ENCODE data around the gene FNDC3A.
"Not testable (repeated sequence)": the region's sequence is repeated elsewhere in the genome, so short reads cannot be mapped to it uniquely, and the experiment has no call there.

Gene FNDC3A

GRCh38 chr13:49097374-49097773 is 121.7 kb downstream of the FNDC3A start:
- no peak for DNase-seq

DNA sequence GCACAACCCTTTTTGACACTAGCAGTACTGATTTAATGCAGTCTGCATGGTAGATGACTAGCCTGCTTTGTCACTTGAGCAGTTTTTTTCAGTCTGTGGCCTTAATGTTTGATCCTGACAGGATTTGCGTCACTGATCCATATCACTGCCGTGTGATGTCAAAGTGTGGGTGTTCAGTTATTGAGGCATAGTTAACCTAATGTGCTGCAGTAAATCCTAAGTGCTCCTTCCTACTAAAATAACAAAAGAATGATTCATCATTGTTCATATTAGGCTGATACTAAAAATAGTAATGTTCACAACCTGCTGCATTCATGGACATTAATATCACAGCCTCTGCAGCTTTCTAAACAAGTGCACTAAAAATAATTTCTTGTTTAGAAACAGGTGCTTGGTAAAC is 122.5 kb downstream of the FNDC3A start:
- DNase-seq = no peak

DNA sequence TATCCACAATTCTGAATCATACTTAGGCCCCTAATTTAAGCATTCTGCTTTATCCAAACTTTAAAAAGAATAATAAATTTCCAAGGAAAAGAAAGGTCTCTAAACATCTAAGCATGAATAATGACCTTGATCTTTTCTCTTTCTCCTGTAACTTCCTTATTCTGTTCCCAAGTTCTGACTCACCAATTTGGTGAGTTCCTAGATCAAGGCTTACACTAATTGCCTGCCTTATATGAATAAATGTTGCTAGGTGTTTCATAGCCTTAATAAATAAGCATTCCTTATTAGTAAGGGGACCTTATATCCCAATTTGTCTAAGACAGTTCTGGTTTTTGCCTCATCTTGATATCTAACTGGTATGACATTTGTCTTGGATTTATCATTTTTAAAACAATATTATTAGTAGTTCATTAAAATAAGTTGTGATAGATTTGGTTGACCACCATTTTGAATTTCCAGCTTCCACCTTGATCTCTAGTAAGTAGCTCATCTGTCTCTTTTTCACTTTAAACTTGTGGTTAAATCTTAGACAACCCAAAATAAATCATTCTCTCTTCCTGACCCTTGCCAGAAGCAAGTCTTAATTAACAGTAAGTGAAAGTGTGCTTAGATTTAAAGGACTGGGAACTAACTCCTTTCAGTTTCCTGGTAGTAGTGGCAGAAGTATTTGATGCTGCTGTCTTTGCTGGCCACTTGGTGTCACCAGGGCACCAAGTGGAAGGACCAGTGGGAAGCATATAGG is 123.2 kb downstream of the FNDC3A start:
- DNase-seq = no peak

GRCh38 chr13:49099513-49099877 is 123.8 kb downstream of the FNDC3A start:
- no peak for DNase-seq

DNA sequence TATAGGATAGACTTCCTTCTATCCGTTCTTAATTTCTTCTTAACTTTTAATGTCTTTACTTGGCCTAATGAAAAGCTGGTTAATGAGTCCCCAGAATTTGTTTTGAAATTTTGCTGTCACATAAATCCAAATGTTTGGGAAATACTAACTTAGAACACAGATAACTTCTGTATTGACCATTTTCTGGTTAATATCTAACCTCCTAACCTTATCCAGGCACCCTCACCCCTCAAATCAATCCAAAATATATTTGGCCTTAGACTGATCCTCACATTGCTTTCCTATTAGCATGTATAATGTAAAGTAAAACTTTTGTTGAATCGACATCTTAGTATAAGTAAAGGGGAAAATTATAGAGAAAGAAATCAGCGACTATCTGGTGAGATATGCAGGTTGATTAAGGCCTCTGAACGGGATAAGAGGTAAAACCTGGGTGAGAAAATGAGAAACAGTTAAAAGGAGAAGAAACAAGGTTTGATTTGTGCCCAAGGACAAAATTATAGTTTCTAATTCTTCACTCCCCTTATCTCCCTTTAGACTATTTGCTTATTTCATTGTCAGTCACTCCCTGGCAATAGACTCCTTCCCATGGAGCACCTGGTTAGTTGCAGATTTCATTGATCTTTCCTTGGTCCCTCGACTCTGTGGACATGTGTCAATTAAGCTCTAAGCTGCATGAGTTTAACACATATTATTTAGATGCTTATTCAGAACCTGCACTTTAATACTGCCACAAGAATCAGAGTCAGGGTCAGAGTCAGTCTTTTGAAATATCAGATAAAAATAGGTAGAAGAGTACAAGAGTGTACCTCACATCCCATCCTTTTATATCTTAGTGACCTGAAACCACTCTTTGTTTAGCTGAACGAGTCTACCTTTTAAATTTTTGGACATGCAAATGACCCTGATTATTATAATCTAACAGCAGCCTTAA is 125.2 kb downstream of the FNDC3A start:
- DNase-seq = no peak

- DNase-seq = no peak
Measured at GRCh38 chr13:49108196-49108595, 132.5 kb downstream of the FNDC3A start.

GRCh38 chr13:49110122-49110912 is 134.6 kb downstream of the FNDC3A start:
- peak; percentile 73 for DNase-seq

DNA sequence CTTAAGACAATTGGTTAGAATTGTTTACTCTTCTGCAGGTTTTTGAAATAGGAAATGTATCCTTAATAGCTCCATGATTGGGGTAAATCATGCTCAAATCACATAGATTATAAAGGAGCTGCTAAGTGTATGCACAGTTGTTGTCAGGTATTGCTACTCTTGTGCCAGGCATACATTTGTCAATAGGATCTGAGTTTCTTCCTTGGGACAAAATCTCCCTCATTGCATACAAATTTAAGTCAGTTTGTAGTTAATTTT is 135.1 kb downstream of the FNDC3A start:
- no peak for DNase-seq

- DNase-seq = no peak
Measured at GRCh38 chr13:49112782-49113525, 137.2 kb downstream of the FNDC3A start.

DNA sequence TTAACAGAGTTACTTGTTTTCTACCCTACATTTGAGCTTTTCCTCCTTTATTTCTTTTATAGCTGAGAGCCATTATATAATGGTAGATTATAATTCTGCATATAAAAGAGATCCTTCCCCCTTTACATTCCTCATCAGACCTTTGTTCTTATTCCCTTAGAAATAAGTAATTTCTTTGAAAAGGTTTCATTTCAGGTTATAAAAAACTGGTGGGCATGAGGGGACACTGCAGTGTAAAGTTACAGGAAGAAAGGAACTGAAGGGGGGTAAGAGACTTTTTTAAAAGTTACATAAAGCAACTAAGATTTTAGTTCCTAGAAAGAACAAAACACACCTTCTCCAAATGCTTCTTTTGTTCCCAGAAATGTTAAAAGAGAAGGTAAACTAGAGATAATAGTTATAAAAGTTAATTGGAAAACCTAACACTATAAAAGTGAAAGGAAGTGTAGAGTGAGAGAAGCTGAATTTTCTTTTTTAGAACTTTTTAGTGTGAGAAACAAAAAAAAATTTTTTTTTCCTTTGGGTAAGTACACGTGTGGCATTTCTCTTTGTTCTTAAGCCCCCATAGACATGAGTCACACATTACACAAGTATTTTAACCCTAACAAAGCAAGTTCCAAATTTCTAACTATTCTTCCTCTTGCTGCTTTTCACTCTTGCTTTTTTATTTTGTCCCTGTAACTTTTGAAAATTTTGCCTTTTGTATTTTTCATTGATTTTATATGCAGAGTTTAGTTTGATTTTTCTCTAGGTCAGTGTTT is 138.0 kb downstream of the FNDC3A start:
- no peak for DNase-seq

GRCh38 chr13:49116873-49117272 is 141.2 kb downstream of the FNDC3A start:
- no peak for DNase-seq

DNA sequence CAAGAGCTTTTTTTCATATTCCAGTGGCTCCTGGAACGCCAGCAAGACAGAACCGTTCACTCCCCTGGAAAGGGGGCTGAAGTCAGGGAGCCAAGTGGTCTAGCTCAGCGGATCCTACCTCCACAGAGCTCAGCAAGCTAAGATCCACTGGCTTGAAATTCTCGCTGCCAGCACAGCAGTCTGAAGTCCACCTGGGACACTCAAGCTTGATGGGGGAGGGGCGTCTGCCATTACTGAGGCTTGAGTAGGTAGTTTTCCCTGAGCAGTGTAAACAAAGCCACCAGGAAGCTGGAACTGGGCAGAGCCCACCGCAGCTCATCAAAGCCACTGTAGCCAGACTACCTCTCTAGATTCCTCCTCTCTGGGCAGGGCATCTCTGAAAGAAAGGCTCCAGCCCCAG is 142.7 kb downstream of the FNDC3A start:
- not testable (repeated sequence) for DNase-seq

DNA sequence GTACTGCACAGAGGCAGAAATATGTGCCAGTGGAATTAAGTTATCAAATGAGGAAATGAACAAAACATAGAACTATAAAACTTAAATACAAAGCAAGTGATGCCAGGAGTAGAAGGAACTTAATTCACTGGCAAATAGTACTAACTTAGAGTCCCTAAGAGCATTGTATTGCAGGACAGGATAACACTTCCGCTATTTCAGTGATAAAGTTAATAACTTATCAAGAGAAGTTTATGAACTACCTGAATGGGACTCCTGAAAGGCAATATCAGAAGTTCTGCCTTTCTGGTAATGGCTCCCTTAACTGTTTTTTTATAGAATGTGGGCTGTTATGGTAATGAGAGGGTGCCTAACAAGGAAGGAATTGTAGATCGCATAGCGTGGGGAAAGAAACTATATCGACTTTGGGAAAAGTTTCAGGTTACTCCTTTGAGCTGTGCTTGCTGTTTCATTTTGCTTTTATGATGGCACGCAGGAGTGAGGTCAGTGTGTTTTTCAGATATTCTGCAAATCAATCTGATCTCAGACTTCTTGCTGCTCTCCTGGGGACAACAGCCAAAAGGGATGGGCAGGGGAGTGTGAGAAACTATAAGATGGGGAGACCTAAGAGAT is 149.1 kb downstream of the FNDC3A start:
- no peak for DNase-seq

DNA sequence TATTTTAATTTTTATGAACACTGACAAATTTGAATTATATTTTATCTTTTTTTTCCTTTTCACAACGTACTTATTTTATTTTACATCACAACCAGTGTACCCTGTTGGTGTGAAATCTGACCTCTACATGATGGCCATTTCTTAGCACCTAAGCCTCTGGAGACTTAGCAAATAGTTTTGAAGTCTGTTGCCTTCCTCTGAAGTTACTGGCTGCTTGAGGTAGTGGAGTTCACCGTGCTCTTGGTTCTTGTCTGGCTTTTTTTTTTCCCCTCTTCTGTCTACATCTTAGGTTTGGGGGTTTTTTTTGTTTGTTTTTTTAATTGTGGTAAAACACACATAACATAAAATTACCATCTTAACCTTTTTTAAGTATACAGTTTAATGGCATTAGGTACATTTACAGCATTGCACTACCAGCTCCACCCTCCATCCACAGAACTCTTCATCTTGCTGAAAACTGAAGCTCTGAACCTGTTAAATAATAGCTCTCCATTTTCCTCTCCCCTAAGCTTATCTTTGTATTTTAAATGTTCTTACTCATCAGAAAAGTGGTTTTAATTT is 150.3 kb downstream of the FNDC3A start:
- DNase-seq = no peak

DNA sequence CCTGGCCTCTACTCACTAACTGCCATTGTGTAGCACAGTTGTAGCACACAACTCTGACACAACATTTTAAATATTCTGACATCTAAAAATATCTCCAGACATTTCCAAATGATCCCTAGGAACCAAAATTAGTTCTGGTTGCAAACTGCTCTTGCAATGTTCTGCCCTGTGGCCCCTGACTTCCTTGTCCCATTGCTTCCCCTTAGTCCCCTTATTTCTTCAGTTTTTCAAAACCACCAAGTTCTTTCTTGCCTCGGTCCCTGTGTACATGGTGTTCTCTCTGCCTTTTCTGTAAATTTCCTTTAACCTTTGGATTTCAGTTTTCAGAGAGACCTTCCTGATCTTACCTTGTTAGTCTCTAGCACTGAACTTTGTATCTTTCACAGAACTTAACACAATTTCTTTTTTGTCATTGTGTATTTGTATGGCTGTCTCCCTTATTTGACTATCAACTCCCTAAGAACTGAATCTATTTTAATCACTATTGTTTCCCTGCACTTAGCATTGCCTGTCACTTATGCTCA is 156.8 kb downstream of the FNDC3A start:
- no peak for DNase-seq

GRCh38 chr13:49134305-49134704 is 158.6 kb downstream of the FNDC3A start:
- no peak for DNase-seq

DNA sequence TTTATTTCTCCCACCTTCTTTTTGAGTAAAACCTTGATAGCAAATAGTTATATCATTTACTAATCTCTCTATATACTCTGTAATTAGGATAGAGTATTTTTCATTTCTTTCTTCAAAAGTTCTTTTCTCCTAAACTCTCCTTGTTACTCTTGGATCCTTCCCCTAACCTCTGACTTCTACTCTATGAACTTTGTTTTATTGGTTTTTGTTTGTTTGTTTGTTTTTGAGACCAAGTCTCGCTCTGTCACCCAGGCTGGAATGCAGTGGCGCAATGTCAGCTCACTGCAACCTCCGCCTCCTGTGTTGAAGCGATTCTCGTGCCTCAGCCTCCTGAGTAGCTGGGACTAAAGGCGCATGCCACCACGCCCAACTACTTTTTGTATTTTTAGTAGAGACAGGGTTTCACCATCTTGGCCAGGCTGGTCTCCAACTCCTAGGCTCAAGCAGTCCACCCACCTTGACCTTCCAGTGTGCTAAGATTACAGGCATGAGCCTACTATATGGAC is 161.5 kb downstream of the FNDC3A start:
- not testable (repeated sequence) for DNase-seq

DNA sequence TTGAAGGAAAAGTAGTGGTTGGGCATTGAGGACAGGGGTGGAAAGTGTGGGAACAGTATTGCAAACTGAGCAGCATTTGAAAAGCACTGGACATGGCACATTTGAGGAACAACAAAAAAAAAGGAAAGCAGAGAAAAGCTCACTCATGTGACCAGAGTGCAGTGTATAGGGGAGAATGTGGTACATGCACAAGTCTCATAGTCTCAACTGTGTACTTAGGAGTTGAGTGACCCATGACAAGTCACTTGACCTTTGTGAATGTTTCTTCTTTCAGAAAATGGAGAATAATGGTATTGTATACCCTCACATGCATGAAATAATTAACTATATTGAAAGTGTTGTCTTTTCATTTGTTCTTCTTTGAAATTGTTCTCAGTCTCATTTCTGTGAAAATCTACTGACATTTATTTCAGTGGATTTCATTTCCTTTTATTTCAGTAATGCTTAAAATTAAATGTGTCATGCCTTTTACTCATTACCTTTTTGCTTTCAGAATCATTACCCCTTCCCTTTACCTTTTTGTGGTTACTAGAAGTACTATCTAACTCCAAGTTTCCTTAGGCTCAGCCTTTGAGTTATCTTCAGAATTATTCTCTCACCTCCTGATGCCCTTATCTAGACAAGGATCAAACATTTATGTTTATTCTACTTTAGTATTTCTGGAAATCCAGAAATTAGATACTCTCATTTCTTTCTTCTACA is 165.3 kb downstream of the FNDC3A start:
- no peak for DNase-seq

DNA sequence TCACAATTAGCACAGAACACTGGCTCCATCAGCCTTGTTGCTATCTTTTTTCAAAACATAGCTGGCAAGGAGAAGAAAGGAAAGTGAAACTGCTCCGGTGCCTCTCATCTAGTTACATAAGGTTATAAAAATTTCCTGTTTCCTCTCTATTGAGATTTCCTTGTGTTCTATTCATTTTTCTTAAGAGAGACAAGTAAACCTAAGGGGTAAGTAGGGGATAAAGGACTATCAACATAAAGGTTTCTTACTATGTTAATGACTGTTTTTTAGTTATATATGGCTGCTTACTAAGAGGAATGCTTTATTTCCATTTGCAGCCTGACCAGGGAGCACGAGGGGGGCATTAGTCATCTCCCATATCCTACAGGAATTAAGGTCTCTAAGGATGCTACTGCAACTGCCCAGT is 171.2 kb downstream of the FNDC3A start:
- DNase-seq = no peak

DNA sequence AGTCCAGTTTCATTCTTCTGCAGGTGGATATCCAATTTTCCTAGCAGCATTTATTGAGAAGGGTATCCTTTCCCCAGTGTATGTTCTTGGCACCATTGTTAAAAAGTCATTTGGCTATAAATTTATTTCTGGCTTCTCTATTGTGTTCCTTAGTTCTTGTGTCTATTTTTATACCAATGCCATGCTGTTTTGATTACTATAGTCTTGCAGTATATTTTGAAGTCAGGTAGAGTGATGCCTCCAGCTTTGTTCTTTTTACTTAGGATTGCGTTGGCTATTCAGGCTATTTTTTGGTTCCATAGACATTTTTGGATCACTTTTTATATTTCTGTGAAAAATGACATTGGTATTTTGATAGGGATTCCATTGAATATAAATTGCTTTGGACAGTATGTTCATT is 172.7 kb downstream of the FNDC3A start:
- DNase-seq = no peak
